ENCODE results near the gene TFR2.
A peak's percentile ranks its signal among the peaks of the same experiment; 100 is the strongest.

The TFR2 gene

GRCh38 chr7:100654908-100655831 lies 13.8 kb upstream of the TFR2 start:
- DNase-seq (ENCODE audit: low spot score): no peak

DNA sequence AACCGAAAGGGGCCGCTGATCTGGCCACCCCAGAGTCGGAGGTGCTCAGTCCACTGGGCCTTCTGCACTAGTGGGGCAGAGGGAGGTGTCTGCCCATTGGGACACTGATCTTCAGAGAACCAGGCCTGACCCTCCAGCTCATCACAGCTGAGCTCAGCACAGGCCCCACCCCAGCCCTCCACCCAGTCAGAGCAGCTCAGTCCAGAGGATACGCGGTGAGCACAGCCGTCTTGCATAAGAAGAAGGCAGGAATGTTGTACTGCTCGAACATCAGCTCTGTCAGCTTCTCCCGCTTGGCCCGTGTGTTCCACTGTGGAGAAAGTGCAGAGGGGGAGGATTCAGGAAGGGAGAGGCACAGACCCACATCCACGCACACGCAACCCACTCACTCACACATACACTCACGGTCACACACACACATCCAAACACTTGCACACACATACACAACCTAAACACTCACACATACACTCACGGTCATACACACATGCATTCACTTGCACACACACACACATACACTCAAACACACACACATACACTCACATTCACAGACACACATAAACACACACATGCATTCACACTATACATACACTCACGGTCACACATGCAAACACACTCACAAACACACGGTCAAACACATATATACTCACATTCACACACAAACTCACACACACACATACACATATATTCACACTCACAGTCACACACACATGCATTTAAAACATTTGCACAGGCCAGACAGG lies 8.6 kb upstream of the TFR2 start:
- no peak for DNase-seq (ENCODE audit: low spot score)

DNA sequence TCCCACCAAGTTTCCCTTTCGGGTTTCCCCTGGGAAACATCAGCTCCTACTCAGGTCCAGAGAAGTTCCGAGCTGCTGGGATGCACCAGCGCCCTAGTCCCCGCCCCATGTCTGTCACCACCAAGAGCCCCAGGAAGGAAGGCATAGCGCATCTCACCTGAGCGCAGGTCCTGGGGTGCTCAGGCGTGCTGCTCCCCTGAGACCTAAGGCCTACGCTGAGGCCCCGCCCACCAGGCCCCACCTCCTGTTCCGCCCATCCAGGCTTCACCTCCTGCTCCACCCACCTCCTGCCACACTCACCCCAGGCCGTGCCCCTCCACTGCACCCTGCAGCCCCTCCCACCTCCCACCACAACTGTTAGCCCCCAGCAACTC lies 1.2 kb upstream of the TFR2 start:
- DNase-seq (ENCODE audit: low spot score): no peak

DNA sequence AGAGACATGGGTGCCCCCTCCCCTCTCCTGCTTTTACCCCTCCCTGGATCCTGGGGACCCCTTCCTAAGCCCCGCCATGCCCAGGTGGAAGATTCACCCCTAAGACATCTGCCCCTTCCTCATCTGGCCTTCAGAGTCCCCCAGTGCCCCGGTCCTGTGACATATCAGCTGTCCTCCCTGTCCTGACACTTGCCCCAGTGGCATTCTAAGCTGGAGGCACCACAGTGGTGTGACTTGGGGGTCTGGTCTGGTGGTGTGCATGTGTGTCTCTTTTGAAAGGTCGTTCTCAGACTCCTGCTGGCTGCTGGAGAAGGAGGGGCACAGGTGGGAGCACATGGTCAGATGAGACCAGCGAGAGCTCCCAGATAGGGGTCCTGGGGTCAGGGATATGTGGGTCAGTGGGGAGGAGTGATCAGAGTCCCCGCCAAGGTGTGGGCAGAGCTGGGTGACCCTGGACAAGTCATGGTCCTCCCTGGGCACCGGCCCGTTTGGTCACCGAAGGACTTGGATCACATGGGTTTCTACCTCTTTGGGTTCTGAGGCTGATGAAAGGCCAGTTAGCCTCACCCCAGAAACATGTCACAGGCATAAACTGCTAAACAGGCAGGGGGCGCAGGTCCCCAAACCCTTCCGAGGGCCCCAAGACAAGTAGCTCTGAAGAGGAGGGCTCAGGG lies 645 bp upstream of the TFR2 start:
- DNase-seq (ENCODE audit: low spot score): no peak

GRCh38 chr7:100640517-100641440 lies 573 bp downstream of the TFR2 start:
- DNase-seq (ENCODE audit: low spot score): no peak

DNA sequence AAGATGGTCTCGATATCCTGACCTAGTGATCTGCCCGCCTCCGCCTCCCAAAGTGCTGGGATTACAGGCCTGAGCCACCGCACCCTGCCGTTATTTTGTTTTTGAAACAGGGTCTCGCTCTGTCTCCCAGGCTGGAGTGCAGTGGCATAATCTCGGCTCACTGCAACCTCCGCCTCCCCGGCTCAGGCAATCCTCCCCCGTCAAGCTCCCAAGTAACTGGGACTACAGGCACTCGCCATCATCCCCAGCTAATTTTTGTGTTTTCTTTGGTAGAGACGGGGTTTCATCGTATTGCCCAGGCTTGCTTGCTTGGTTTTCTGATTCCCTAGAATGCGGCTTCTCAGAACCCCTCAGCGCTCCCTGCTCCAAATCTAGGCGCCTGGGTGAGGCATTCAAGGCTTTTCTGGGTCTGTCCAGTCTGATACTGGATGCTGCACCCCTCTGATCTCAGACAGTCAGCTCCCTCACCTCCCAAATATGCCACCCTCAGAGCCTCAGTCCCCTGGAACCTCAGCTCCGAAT lies 1.3 kb downstream of the TFR2 start:
- no peak for DNase-seq (ENCODE audit: low spot score)

GRCh38 chr7:100632951-100633717 lies 8.2 kb downstream of the TFR2 start:
- peak; percentile 67 for DNase-seq (ENCODE audit: low spot score)

GRCh38 chr7:100630066-100630465 lies 11.3 kb downstream of the TFR2 start:
- no peak for DNase-seq (ENCODE audit: low spot score)

DNA sequence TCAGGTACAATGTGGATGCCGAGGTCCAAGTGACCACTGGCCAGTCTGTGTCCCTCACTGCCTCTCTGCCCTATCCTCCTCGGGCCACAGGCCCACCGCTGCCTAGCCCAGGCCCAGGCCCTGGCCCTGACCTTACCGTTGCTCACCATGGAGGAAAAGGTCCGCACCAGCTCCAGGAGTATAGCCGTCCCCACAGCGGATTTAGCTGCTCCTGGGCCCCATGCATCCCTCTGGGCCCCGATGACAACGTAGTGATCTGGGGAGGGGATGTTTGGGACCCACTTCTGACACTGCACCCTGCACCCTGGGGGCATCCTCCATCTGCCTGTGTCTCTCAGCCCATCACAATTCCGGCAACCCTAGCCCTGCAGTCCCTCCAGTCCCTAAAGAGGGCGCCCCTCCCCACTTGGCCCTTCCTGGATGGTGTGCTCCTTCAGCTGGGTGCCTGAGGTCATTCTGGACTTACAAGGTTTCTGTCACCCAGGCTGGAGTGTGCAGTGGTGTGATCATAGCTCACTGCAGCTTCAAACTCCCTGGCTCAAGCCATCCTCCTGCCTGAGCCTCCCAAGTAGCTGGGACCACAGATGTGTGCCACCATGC lies 12.1 kb downstream of the TFR2 start:
- DNase-seq (ENCODE audit: low spot score): no peak

DNA sequence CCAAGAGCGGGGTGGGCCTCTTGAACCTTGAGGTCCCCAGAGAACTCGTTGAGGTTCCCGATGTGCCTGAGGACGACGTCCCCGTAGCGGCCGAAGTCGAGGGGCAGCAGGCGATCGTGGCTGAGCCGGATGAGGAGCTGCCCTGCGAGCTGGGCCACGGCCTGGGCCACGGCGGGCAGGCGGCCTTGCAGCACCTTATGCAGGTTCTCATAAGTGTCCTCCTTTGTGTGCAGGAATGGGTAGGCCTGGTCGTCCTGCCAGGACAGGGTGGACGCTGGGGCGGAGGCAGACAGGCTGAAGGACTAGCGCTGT lies 14.2 kb downstream of the TFR2 start:
- no peak for DNase-seq (ENCODE audit: low spot score)

DNA sequence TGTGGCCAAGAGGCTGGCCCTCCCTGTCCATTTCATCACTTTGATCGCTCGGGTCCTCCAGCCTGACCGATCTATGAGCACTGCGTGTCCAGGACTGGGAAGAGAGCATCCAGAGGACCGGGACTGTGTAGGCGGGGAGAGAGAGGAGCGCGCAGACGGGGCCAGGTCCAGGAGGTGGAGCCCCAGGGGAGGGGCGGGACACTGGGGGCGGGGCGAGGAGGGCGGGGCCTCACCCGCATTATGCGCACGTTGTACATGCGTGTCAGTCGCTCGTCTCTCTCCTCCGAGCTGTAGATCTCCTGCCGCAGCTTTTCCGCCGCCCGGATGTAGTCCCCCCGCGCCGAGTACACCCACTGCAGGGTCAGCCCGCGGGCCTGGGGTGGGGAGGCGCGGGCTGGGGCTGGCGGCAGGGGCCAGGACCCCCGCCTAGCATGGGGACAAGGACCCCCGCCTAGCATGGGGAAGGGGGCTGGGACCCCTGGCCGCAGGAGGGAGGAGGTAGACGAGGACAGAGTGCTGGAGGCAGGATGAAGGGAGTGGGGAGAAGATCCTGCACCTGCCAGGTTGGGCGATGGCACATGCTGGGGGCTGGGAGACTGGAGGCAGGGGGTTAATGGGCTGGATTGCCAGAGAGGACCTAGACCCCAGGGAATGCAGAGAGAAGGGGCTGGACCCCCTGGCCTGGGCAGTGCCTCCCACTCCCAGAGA lies 14.7 kb downstream of the TFR2 start:
- DNase-seq (ENCODE audit: low spot score): peak; percentile 89

DNA sequence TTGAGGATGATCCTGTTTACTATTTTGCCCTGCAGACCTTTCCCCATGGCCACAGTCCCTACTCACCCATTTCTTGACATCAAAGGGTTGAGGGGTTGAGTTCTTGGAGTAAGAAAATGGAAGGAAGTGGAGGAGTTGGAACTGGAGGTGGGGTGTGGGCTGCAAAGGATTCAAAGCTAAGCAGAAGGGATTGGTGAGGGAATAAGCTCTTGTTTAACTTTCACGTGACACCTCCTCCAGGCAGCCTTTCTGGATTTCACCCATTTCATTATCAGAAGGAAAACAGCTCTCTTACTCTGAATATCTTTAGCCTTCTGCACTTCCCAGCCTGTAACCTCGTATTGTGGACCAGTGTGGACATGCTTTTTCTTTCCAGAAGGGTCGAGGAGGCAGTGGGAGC lies 15.3 kb downstream of the TFR2 start:
- no peak for DNase-seq (ENCODE audit: low spot score)

DNA sequence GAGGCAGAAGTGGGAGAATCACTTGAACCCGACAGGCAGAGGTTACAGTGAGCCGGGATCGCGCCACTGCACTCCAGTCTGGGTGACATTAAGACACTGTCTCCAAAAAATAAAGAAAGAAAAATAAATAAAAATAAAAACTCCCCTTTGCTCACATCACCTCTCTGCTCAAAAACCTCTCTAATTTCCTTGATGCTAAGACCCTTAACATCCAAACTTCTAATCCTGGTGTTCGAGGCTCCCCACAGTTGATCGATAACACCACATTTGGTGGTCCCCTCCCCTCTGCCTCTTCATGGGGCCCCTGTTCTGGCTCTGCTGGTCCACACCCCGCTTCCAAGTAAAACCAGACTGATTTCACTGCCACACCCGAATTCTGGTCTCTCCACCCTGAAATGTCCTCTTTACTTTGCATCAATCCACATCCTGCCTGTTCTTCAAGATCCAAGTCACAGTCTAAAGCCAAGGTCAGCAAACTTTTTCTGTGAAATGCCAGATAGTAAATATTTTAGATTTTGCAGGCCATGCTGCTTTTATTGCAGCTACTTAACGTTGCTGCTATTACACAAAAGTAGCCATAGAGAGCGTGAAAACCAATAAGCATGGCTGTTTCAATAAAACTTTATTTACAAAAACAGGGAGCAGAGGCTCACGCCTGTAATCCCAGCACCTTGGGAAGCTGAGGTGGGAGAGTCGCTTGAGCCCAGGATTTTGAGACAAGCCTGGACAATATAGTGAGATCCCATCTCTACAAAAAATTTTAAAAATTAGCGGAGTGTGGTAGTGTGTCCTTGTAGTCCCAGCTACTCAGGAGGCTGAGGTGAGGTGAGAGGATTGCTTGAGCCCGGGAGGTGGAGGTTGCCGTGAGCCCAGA lies 17.2 kb downstream of the TFR2 start:
- DNase-seq (ENCODE audit: low spot score): no peak

DNA sequence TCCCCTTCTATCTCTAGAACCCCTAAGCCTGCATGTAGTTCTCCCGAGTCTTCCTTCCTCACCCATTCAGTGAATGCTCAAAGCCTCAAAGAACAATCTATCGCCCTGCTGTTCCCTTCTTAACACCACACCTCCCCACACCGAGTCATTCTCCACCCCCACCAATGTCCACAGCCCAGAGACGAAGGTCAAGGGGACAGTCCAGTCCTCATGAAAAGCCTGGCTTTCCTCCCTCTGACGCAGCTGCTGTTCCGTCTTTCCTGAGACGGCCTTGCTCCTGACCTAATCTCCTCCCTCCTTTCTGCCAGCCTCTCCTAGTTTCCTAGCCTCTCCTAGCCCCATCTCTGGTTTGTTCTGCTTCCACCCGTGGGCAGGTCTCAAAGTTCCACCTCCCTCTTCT lies 19.8 kb downstream of the TFR2 start:
- DNase-seq (ENCODE audit: low spot score): no peak

- DNase-seq (ENCODE audit: low spot score): no peak
Observed at GRCh38 chr7:100620804-100621203, 20.5 kb downstream of the TFR2 start.

DNA sequence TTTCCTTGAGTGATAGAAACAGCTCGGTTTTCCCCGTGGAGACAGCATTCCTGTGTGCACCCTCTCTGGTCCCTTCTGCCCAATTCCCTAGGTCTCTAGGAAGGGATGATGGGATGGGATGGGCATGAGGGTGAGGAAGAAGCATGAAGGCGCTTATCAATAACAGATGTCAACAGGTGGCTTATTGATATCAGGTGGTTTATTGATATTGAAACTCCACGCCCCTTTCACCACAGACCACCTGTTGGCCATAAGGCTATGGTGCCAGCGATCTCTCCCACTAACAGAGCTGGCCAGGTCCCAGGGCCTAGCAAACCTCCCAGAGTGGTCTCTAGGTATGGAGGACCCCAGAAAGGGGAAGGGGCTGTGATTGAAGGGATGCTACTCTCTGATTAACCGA lies 21.1 kb downstream of the TFR2 start:
- DNase-seq (ENCODE audit: low spot score): no peak

GRCh38 chr7:100614308-100614861 lies 27.0 kb downstream of the TFR2 start:
- no peak for DNase-seq (ENCODE audit: low spot score)

GRCh38 chr7:100613412-100614175 lies 27.8 kb downstream of the TFR2 start:
- no peak for DNase-seq (ENCODE audit: low spot score)
